CD4-positive, alpha-beta memory T cell (primary cell): Measurements from ENCODE around the gene CFAP65. TPM values are rescaled to one million over a fixed set of nuclear protein-coding genes. Genes with fewer than 3 reads are reported as not detected.

Experiments used
- CTCF ChIA-PET: fragments of 350-600 bp; sonication (Branson Sonifier 250); formaldehyde crosslinking; loops from one replicate; lab custom pipeline; 2021; ENCODE audit warnings: inconsistent platforms; ENCODE audit not compliant: partially characterized antibody; lab: Charles Lee
- POLR2A ChIA-PET: fragments of 350-600 bp; sonication (Branson Sonifier 250); formaldehyde crosslinking; loops from one replicate; lab custom pipeline; 2021; ENCODE audit not compliant: partially characterized antibody; lab: Charles Lee
- DNase-seq, 5 donors: peaks; one replicate each; pipeline versions ENCODE4 v3.0.0 to v3.0.0-alpha.2; 2020 to 2022; ENCODE audit warnings: mixed read lengths in 1 of 5
- H3K27ac ChIP-seq: one replicate; pipeline ENCODE4 v1.7.0; 2013; ENCODE audit warnings: low read depth, low read length
- H3K27me3 ChIP-seq: 2 replicates; pipeline ENCODE4 v1.7.0; 2013; ENCODE audit warnings: mild to moderate bottlenecking, low read length, moderate library complexity; ENCODE audit not compliant: insufficient read depth
- H3K36me3 ChIP-seq: 2 replicates; pipeline ENCODE4 v1.7.0; 2013; ENCODE audit warnings: mild to moderate bottlenecking, low read length, moderate library complexity; ENCODE audit not compliant: insufficient read depth
- H3K4me1 ChIP-seq: 2 replicates; pipeline ENCODE4 v1.7.0; 2013; ENCODE audit warnings: mild to moderate bottlenecking, low read length, moderate library complexity; ENCODE audit not compliant: insufficient read depth
- H3K4me3 ChIP-seq, 2 donors: one replicate each; pipeline ENCODE4 v1.7.0; 2013; ENCODE audit warnings: low read length in 2 of 2, mild to moderate bottlenecking in 1 of 2
- H3K9me3 ChIP-seq, 2 donors: one replicate each; pipeline ENCODE4 v1.7.0; 2013; ENCODE audit warnings: low read length in 2 of 2, control low read depth in 1 of 2; ENCODE audit not compliant: control insufficient read depth in 1 of 2
- H3K27ac Mint-ChIP-seq, 7 donors: one replicate each; pipeline ENCODE4 v1.8.0; 2020 to 2021; ENCODE audit warnings: mixed read lengths in 7 of 7, mild to moderate bottlenecking in 6 of 7, inconsistent platforms in 3 of 7, moderate library complexity in 3 of 7
- H3K27me3 Mint-ChIP-seq, 2 donors: one replicate each; pipeline ENCODE4 v1.8.0; 2020 to 2021; ENCODE audit warnings: mixed read lengths in 2 of 2
- H3K36me3 Mint-ChIP-seq, 2 donors: one replicate each; pipeline ENCODE4 v1.8.0; 2020 to 2021; ENCODE audit warnings: mixed read lengths in 2 of 2, inconsistent platforms in 1 of 2, mild to moderate bottlenecking in 1 of 2
- H3K4me1 Mint-ChIP-seq, 4 donors: one replicate each; pipeline ENCODE4 v1.8.0; 2020 to 2021; ENCODE audit warnings: mixed read lengths in 4 of 4, mild to moderate bottlenecking in 1 of 4
- H3K4me3 Mint-ChIP-seq, 8 donors: one replicate each; pipeline ENCODE4 v1.8.0; 2020 to 2021; ENCODE audit warnings: mixed read lengths in 8 of 8, mild to moderate bottlenecking in 7 of 8, moderate library complexity in 6 of 8, inconsistent platforms in 3 of 8
- H3K9me3 Mint-ChIP-seq, 8 donors: one replicate each; pipeline ENCODE4 v1.8.0; 2020 to 2021; ENCODE audit warnings: mixed read lengths in 8 of 8, mild to moderate bottlenecking in 5 of 8, inconsistent platforms in 3 of 8, moderate library complexity in 1 of 8
- intact Hi-C: fragments of 100-400 bp; cut with micrococcal nuclease; formaldehyde crosslinking; loops from one replicate; pipeline ENCODE4 v1.15.1; 2023
- polyA plus RNA-seq, 2 donors: library from polyadenylated mRNA; unstranded; fragments of 300-500 nt; fragmentation: Illumina TruSeq; gene quantifications; one replicate each; pipeline ENCODE4 v1.2.3, GENCODE V29; 2021
- total RNA-seq, 2 experiments: library from RNA; stranded (reverse); gene quantifications; one replicate each; pipeline ENCODE4 v1.2.3, GENCODE V29; 2021

The CFAP65 gene
- total and polyA plus RNA-seq, 4 experiments from 2014 or later = not detected

- intact Hi-C loops = no loop called here
- Histone ChIP-seq H3K36me3 (no peaks in the 10 kb centered on the region), H3K9me3 (no peaks in the 10 kb centered on the region), H3K27me3 (peaks cover 56% of the 10 kb centered on the region), H3K27ac (no peak overlapping the region), H3K4me3 (no peak overlapping the region), H3K4me1 (peaks cover 21% of the 10 kb centered on the region)
- Mint-ChIP-seq H3K27me3 (peaks cover 63 to 77% of the 10 kb centered on the region in 2 donors), H3K4me3 (peak overlapping the region in 2 of 8 donors; percentile 20 to 31), H3K9me3 (peaks cover 0 to 3% (median 0%) of the 10 kb centered on the region in 8 donors), H3K27ac (no peak overlapping the region), H3K36me3 (no peaks in the 10 kb centered on the region), H3K4me1 (peaks cover 0 to 21% (median 11%) of the 10 kb centered on the region in 4 donors)
- CTCF ChIA-PET = interaction anchor here (3.0 kb wide), 1 partner anchor 11 kb away, joined by 13 read pairs; no protein-coding TSS in a partner anchor
- DNase-seq = no peak
- POLR2A ChIA-PET = interaction anchor here (0.7 kb wide), 1 partner anchor 10 kb away, joined by 4 read pairs; no protein-coding TSS in a partner anchor
Measured at GRCh38 chr2:218991674-218992168, 49.6 kb downstream of the CFAP65 start.

- Mint-ChIP-seq H3K27me3 (peaks cover 69 to 80% of the 10 kb centered on the region in 2 donors), H3K9me3 (peaks cover 0 to 3% (median 0%) of the 10 kb centered on the region in 8 donors), H3K36me3 (no peaks in the 10 kb centered on the region), H3K4me1 (peaks cover 0 to 18% (median 11%) of the 10 kb centered on the region in 4 donors), H3K4me3 (no peak overlapping the region), H3K27ac (no peak overlapping the region)
- H3K4me3 ChIP-seq = no peak overlapping the region
- no peaks in the 10 kb centered on the region for H3K9me3 ChIP-seq
- peaks cover 13% of the 10 kb centered on the region for H3K4me1 ChIP-seq
- intact Hi-C loops = no loop called here
- ChIA-PET POLR2A (no interaction called here), CTCF (interaction anchor here (0.6 to 3.0 kb wide), 2 partner anchors 10 to 282 kb away, joined by 3 to 13 read pairs; no protein-coding TSS in a partner anchor)
- no peak for DNase-seq
- no peaks in the 10 kb centered on the region for H3K36me3 ChIP-seq
- H3K27ac ChIP-seq = no peak overlapping the region
- H3K27me3 ChIP-seq = peaks cover 55% of the 10 kb centered on the region
Measured at GRCh38 chr2:218990612-218991011, 50.7 kb downstream of the CFAP65 start.

- H3K4me1 ChIP-seq = peaks cover 13% of the 10 kb centered on the region
- ChIA-PET POLR2A (no interaction called here), CTCF (interaction anchor here (1.2 kb wide), 1 partner anchor 10 kb away, joined by 9 read pairs; no protein-coding TSS in a partner anchor)
- peaks cover 0 to 3% (median 0%) of the 10 kb centered on the region in 8 donors for H3K9me3 Mint-ChIP-seq
- peaks cover 50% of the 10 kb centered on the region for H3K27me3 ChIP-seq
- H3K4me1 Mint-ChIP-seq = peaks cover 0 to 14% (median 8%) of the 10 kb centered on the region in 4 donors
- no peaks in the 10 kb centered on the region for H3K36me3 ChIP-seq
- H3K4me3 ChIP-seq = no peak overlapping the region
- H3K27me3 Mint-ChIP-seq = peaks cover 65 to 77% of the 10 kb centered on the region in 2 donors
- intact Hi-C loops = no loop called here
- H3K27ac Mint-ChIP-seq = no peak overlapping the region
- no peaks in the 10 kb centered on the region for H3K36me3 Mint-ChIP-seq
- DNase-seq = no peak
- no peak overlapping the region for H3K4me3 Mint-ChIP-seq
- H3K27ac ChIP-seq = no peak overlapping the region
- H3K9me3 ChIP-seq = no peaks in the 10 kb centered on the region
Measured at GRCh38 chr2:218990052-218990451, 51.3 kb downstream of the CFAP65 start.

GRCh38 chr2:218988650-218989049, 52.7 kb downstream of the CFAP65 start:
- peaks cover 20% of the 10 kb centered on the region for H3K4me1 ChIP-seq
- H3K36me3 ChIP-seq = no peaks in the 10 kb centered on the region
- ChIA-PET POLR2A (no interaction called here), CTCF (interaction anchor here (1.1 to 1.4 kb wide), 2 partner anchors 9 to 112 kb away, joined by 3 to 7 read pairs; no protein-coding TSS in a partner anchor)
- peaks cover 63% of the 10 kb centered on the region for H3K27me3 ChIP-seq
- Mint-ChIP-seq H3K36me3 (no peaks in the 10 kb centered on the region), H3K9me3 (peaks cover 0 to 3% (median 0%) of the 10 kb centered on the region in 8 donors), H3K4me3 (no peak overlapping the region), H3K4me1 (peaks cover 3 to 18% (median 10%) of the 10 kb centered on the region in 4 donors), H3K27ac (no peak overlapping the region), H3K27me3 (peaks cover 67 to 71% of the 10 kb centered on the region in 2 donors)
- no peak for DNase-seq
- intact Hi-C loops = no loop called here
- no peak overlapping the region for H3K27ac ChIP-seq
- no peaks in the 10 kb centered on the region for H3K9me3 ChIP-seq
- no peak overlapping the region for H3K4me3 ChIP-seq

GRCh38 chr2:218988164-218988563, 53.2 kb downstream of the CFAP65 start:
- Mint-ChIP-seq H3K4me1 (peaks cover 4 to 23% (median 11%) of the 10 kb centered on the region in 4 donors), H3K27ac (no peak overlapping the region), H3K27me3 (peaks cover 72 to 76% of the 10 kb centered on the region in 2 donors), H3K4me3 (no peak overlapping the region), H3K36me3 (no peaks in the 10 kb centered on the region), H3K9me3 (peaks cover 0 to 3% (median 0%) of the 10 kb centered on the region in 8 donors)
- ChIA-PET POLR2A (no interaction called here), CTCF (interaction anchor here (1.1 to 1.4 kb wide), 2 partner anchors 8 to 112 kb away, joined by 3 to 7 read pairs; no protein-coding TSS in a partner anchor)
- no peaks in the 10 kb centered on the region for H3K36me3 ChIP-seq
- H3K4me3 ChIP-seq = no peak overlapping the region
- no peaks in the 10 kb centered on the region for H3K9me3 ChIP-seq
- intact Hi-C loops = no loop called here
- peaks cover 68% of the 10 kb centered on the region for H3K27me3 ChIP-seq
- no peak for DNase-seq
- no peak overlapping the region for H3K27ac ChIP-seq
- peaks cover 17% of the 10 kb centered on the region for H3K4me1 ChIP-seq

GRCh38 chr2:218986148-218986761, 55.1 kb downstream of the CFAP65 start:
- Histone ChIP-seq H3K27me3 (peaks cover 69% of the 10 kb centered on the region), H3K36me3 (no peaks in the 10 kb centered on the region), H3K9me3 (no peaks in the 10 kb centered on the region), H3K4me1 (peaks cover 26% of the 10 kb centered on the region), H3K27ac (no peak overlapping the region), H3K4me3 (no peak overlapping the region)
- intact Hi-C loops = no loop called here
- Mint-ChIP-seq H3K4me3 (peak overlapping the region in 1 of 8 donors; percentile 59), H3K27ac (no peak overlapping the region), H3K4me1 (peaks cover 8 to 40% (median 16%) of the 10 kb centered on the region in 4 donors), H3K27me3 (peaks cover 71 to 74% of the 10 kb centered on the region in 2 donors), H3K36me3 (no peaks in the 10 kb centered on the region), H3K9me3 (peaks cover 0 to 3% (median 0%) of the 10 kb centered on the region in 8 donors)
- no peak for DNase-seq
- ChIA-PET POLR2A (no interaction called here), CTCF (no interaction called here)

GRCh38 chr2:218985325-218986091, 55.8 kb downstream of the CFAP65 start:
- H3K27me3 ChIP-seq = peaks cover 66% of the 10 kb centered on the region
- ChIA-PET POLR2A (no interaction called here), CTCF (no interaction called here)
- peaks cover 12 to 44% (median 20%) of the 10 kb centered on the region in 4 donors for H3K4me1 Mint-ChIP-seq
- no peak overlapping the region for H3K27ac ChIP-seq
- H3K9me3 ChIP-seq = no peaks in the 10 kb centered on the region
- intact Hi-C loops = no loop called here
- no peaks in the 10 kb centered on the region for H3K36me3 Mint-ChIP-seq
- H3K4me3 ChIP-seq = no peak overlapping the region
- peaks cover 32% of the 10 kb centered on the region for H3K4me1 ChIP-seq
- H3K9me3 Mint-ChIP-seq = peaks cover 0 to 3% (median 0%) of the 10 kb centered on the region in 8 donors
- H3K27me3 Mint-ChIP-seq = peaks cover 70 to 73% of the 10 kb centered on the region in 2 donors
- H3K36me3 ChIP-seq = no peaks in the 10 kb centered on the region
- H3K27ac Mint-ChIP-seq = no peak overlapping the region
- peak overlapping the region in 2 of 8 donors; percentile 26 to 59 for H3K4me3 Mint-ChIP-seq
- no peak for DNase-seq
